Liver (tissue), 9 donors: ENCODE data around the gene CSTF3. TPM values are rescaled to one million over a fixed set of nuclear protein-coding genes. Genes with fewer than 3 reads are reported as not detected.
"Not testable (repeated sequence)": the region's sequence is repeated elsewhere in the genome, so short reads cannot be mapped to it uniquely, and the experiment has no call there.

ENCODE experiments used
- DNase-seq: peaks from one replicate; pipeline ENCODE4 v3.0.0-alpha.2; 2017; ENCODE audit warnings: low spot score
- H3K27ac ChIP-seq, 2 donors: one replicate each; pipeline ENCODE4 v1.7.0; 2013; ENCODE audit warnings: inconsistent platforms in 2 of 2, low read length in 2 of 2, control low read depth in 1 of 2, low read depth in 1 of 2, mild to moderate bottlenecking in 1 of 2
- H3K27me3 ChIP-seq, 4 donors: one replicate each; pipeline versions ENCODE4 v1.6.1 to v1.7.0; 2013; ENCODE audit warnings: low read length in 3 of 4, inconsistent platforms in 1 of 4, mild to moderate bottlenecking in 1 of 4, moderate library complexity in 1 of 4; ENCODE audit not compliant: control insufficient read depth in 4 of 4, insufficient read depth in 4 of 4
- H3K36me3 ChIP-seq, 4 donors: one replicate each; pipeline versions ENCODE4 v1.6.1 to v1.7.0; 2013; ENCODE audit warnings: low read length in 3 of 4, mild to moderate bottlenecking in 3 of 4, low read depth in 1 of 4, moderate library complexity in 1 of 4; ENCODE audit not compliant: control insufficient read depth in 4 of 4, insufficient read depth in 3 of 4
- H3K4me1 ChIP-seq, 4 donors: one replicate each; pipeline versions ENCODE4 v1.6.1 to v1.7.0; 2013; ENCODE audit warnings: low read length in 3 of 4, mild to moderate bottlenecking in 3 of 4, moderate library complexity in 1 of 4; ENCODE audit not compliant: control insufficient read depth in 4 of 4, insufficient read depth in 4 of 4
- H3K4me3 ChIP-seq, 3 donors: one replicate each; pipeline versions ENCODE4 v1.6.1 to v1.7.0; 2013; ENCODE audit warnings: low read length in 3 of 3, control low read depth in 1 of 3, low read depth in 1 of 3, mild to moderate bottlenecking in 1 of 3
- H3K9ac ChIP-seq, 2 donors: one replicate each; pipeline ENCODE4 v1.7.0; 2013; ENCODE audit warnings: low read length in 2 of 2, mild to moderate bottlenecking in 2 of 2, moderate library complexity in 2 of 2, control low read depth in 1 of 2, low read depth in 1 of 2
- H3K9me3 ChIP-seq, 4 donors: one replicate each; pipeline versions ENCODE4 v1.6.1 to v1.7.0; 2013; ENCODE audit warnings: low read length in 3 of 4; ENCODE audit not compliant: control insufficient read depth in 4 of 4
- FOXA1 ChIP-seq: IDR thresholded peaks from 2 replicates; pipeline ENCODE4 v1.6.1; 2016; ENCODE audit warnings: antibody characterized with exemption
- FOXA2 ChIP-seq: IDR thresholded peaks from 2 replicates; pipeline ENCODE4 v1.6.1; 2016; ENCODE audit warnings: antibody characterized with exemption
- HNF4A ChIP-seq, 2 donors: conservative IDR thresholded peaks; 2 replicates each; pipeline ENCODE4 v1.6.1; 2016; ENCODE audit warnings: antibody characterized with exemption in 2 of 2, mild to moderate bottlenecking in 2 of 2
- HNF4G ChIP-seq: IDR thresholded peaks from 2 replicates; pipeline ENCODE4 v1.6.1; 2016; ENCODE audit warnings: antibody characterized with exemption
- JUND ChIP-seq, 2 donors: IDR thresholded peaks; 2 replicates each; pipeline ENCODE4 v1.6.1; 2016; ENCODE audit warnings: antibody characterized with exemption in 2 of 2
- RAD21 ChIP-seq, 2 donors: IDR thresholded peaks; 2 replicates each; pipeline ENCODE4 v1.6.1; 2016; ENCODE audit warnings: antibody characterized with exemption in 2 of 2, mild to moderate bottlenecking in 2 of 2
- RXRA ChIP-seq, 2 donors: IDR thresholded peaks; 2 replicates each; pipeline ENCODE4 v1.6.1; 2017 to 2018; ENCODE audit warnings: antibody characterized with exemption in 2 of 2, mild to moderate bottlenecking in 1 of 2
- TAF1 ChIP-seq: conservative IDR thresholded peaks from 2 replicates; pipeline ENCODE4 v1.6.1; 2016; ENCODE audit warnings: antibody characterized with exemption, mild to moderate bottlenecking
- YY1 ChIP-seq: IDR thresholded peaks from 2 replicates; pipeline ENCODE4 v1.6.1; 2016; ENCODE audit warnings: antibody characterized with exemption, mild to moderate bottlenecking
- WGBS: extraction: QIAGEN DNeasy Blood & Tissue Kit; methylation state at CpG from one replicate; pipeline ENCODE4 v1.1.7; 2013; 5-methylcytosine and 5-hydroxymethylcytosine counted together
- polyA plus RNA-seq, 2 donors: library from polyadenylated mRNA; stranded (reverse) in 1 of 2; unstranded in 1 of 2; fragments of 200-250 nt in 1 of 2; fragments of >200 nt in 1 of 2; fragmentation: Nextera tagmentation in 1 of 2; extraction: Ambion mirVana in 1 of 2; gene quantifications; one replicate each; pipeline versions ENCODE4 v1.2.1 to v1.2.3, GENCODE V29; 2013 to 2015
- total RNA-seq, 2 donors: library from RNA; depleted of rRNA; stranded (reverse); fragments of >200 nt; gene quantifications; one replicate each; pipeline ENCODE4 v1.2.3, GENCODE V29; 2014
- TF ChIP-seq, protein P1 (sequence below): IDR thresholded peaks from 2 replicates; pipeline ENCODE4 v1.6.1; 2016; ENCODE audit warnings: antibody characterized with exemption
- TF ChIP-seq, protein P2 (sequence below): IDR thresholded peaks from 2 replicates; pipeline ENCODE4 v1.6.1; 2016; ENCODE audit warnings: antibody characterized with exemption, mild to moderate bottlenecking
- donor health status: healthy.
- donor health status: healthy.
- donor health status: healthy.
- donor health status: healthy.
- donor health status: healthy.

CSTF3 gene
- total and polyA plus RNA-seq, 4 donors, result 7.9 to 20.8 (median 12.3) TPM

DNA sequence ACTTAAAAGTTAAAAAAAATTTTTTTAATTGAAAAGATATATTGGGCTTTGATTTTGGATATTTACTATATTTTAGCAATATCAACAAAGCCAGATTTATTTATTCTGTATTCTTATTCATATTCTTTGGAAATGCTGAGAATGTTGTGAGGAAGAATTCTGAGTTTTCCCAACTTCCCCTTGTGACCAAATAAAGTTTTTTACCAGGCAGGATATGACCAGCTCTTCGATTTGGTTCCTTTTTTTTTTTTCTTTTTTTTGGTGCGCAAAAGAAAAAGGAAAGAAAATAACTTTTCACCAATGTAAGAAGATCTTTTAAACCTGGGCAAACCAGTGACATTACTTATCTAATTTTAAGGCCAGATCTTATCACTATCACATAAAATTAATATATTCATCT, 109.0 kb downstream of the CSTF3 start:
- H3K36me3 ChIP-seq, result peaks cover 0 to 3% (median under 1%) of the 10 kb centered on the region in 4 donors
- no peak for DNase-seq
- H3K4me3 ChIP-seq, result no peak overlapping the region
- no peaks in the 10 kb centered on the region for H3K27me3 ChIP-seq
- H3K4me1 ChIP-seq, result peaks cover 0 to 3% (median 0%) of the 10 kb centered on the region in 4 donors
- no peak overlapping the region for H3K27ac ChIP-seq
- no peaks in the 10 kb centered on the region for H3K9me3 ChIP-seq
- no peak overlapping the region for H3K9ac ChIP-seq
- WGBS, result 89% methylated on average over 2 of the region's 2 CpGs
- TF ChIP-seq TAF1 (no peak), RXRA (IDR thresholded peaks at IDR 0.05) (no peak), FOXA2 (no peak)
- TF ChIP-seq, protein P1, sequence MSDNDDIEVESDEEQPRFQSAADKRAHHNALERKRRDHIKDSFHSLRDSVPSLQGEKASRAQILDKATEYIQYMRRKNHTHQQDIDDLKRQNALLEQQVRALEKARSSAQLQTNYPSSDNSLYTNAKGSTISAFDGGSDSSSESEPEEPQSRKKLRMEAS, result no peak

DNA sequence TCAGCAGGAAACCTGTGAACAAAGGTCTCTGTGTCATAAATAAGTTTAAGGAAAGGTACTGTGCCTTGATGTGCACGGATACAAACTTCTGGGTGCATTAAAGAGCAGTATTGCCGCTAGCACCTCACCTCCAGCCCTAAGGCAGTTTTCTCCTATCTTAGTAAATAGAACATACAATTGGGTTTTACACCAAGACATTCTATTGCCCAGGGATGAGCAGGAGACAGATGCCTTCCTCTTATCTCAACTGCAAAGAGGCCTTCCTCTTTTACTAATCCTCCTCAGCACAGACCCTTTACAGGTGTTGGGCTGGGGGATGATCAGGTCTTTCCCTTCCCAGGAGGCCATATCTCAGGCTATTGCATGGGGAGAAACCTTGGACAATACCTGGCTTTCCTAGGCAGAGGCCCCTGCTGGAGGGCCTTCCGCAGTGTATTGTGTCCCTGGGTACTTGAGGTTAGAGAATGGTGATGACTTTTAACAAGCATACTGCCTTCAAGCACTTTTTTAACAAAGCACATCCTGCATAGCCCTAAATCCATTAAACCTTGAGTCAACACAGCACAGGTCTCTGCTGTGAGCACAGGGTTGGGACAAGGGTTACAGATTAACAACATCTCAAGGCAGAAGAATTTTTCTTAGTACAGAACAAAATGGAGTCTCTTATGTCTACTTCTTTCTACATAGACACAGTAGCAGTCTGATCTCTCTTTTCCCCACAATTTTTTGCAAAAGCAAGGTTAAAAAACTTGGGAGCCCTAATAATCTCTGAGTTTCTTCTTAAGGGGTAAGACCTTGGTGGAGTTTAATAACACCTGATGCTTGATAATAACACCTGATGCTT, 111.5 kb downstream of the CSTF3 start:
- not testable (repeated sequence) for H3K9ac ChIP-seq, H3K27ac ChIP-seq, H3K36me3 ChIP-seq, H3K9me3 ChIP-seq, DNase-seq, H3K27me3 ChIP-seq, H3K4me3 ChIP-seq
- 87% methylated on average over 3 of the region's 3 CpGs for WGBS
- TF ChIP-seq HNF4A (conservative IDR thresholded peaks at IDR 0.05), result peak in 1 of 2 donors; percentile 8
- H3K4me1 ChIP-seq, result peaks cover 0 to 13% (median 2%) of the 10 kb centered on the region in 4 donors

DNA sequence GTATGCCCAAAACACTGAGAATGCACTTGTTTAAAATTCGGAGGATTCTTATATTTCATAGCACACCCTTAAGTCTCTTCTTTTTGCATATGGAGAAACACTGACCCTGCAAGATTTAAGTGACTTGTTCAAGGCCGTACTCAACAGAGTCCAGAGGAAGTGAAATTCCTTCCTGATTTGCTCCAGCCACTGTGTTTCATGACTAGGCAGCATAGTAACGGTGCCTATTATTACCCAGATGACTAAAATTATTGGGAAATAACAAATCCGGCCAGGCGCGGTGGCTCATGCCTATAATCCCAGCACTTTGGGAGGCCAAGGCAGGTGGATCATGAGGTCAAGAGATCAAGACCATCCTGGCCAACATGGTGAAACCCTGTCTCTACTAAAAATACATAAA, 112.6 kb downstream of the CSTF3 start:
- WGBS, result 81% methylated on average over 6 of the region's 6 CpGs
- H3K9me3 ChIP-seq, H3K9ac ChIP-seq, H3K4me3 ChIP-seq, H3K36me3 ChIP-seq, H3K27ac ChIP-seq, H3K27me3 ChIP-seq, DNase-seq: not testable (repeated sequence)
- peaks cover 0 to 13% (median 2%) of the 10 kb centered on the region in 4 donors for H3K4me1 ChIP-seq

DNA sequence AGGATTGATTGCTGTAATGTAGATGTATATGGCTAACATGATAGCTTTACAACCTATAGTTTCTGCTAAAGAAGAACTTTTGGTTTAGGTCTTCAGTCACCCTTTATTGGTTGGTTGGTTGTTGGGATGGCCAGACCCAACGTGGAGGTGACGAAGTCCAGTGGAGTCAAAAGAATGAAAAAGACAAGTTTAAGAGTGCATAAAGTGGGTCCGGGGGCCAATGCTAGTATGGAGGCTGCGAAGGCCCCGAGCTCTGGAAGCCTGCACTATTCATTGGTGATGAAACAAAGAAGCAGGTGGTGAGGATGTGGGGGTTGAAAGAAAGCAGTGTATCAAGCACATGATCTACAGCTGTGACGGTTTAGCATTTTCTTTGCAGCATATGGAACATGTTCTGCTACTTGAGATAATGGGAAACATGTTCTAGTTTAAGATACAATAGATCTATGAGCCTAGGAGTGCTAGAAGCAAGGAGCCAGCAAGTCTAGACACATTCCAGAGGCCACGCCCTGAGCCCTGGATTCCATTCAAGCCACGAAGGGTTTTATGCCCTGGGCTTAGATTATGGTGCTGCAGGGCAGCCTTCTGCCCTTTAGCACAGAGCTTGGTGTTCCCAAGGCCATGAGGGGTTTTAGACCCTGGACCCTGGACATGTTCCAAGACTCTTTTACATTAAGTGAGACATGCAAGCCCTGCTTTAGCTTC, 115.6 kb downstream of the CSTF3 start:
- peaks cover 0 to 3% (median 0%) of the 10 kb centered on the region in 4 donors for H3K36me3 ChIP-seq
- 87% methylated on average over 8 of the region's 8 CpGs for WGBS

DNA sequence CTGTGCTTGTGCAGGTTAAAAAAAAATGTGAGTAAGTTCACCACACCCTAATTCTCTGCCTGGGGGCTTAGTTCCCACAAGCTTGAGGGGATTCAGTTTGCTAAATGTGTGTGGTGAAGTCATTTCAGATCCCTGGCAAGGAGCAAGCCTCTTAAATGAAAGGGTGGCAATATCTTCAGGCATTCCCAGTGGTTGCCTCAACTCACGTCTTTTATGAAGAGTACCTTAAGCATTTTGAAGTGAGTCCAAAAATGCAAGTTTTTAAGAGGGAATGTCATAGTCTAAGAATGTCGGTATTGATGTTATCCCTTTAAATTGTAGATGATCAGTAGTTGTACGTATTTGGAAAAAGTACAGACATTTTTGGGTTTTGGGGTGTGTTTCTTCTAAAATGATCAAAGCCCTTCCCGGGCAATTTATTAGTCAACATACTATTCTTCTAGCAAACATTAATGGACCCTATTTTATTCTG, 117.0 kb downstream of the CSTF3 start:
- H3K4me3 ChIP-seq, result no peak overlapping the region
- WGBS, result 80% methylated on average over 4 of the region's 4 CpGs
- no peaks in the 10 kb centered on the region for H3K27me3 ChIP-seq
- H3K9ac ChIP-seq, result no peak overlapping the region
- TF ChIP-seq RAD21 (IDR thresholded peaks at IDR 0.05) (no peak), FOXA1 (no peak), JUND (IDR thresholded peaks at IDR 0.05) (no peak), FOXA2 (no peak), YY1 (no peak), RXRA (IDR thresholded peaks at IDR 0.05) (no peak), TAF1 (no peak)
- TF ChIP-seq, protein P2, sequence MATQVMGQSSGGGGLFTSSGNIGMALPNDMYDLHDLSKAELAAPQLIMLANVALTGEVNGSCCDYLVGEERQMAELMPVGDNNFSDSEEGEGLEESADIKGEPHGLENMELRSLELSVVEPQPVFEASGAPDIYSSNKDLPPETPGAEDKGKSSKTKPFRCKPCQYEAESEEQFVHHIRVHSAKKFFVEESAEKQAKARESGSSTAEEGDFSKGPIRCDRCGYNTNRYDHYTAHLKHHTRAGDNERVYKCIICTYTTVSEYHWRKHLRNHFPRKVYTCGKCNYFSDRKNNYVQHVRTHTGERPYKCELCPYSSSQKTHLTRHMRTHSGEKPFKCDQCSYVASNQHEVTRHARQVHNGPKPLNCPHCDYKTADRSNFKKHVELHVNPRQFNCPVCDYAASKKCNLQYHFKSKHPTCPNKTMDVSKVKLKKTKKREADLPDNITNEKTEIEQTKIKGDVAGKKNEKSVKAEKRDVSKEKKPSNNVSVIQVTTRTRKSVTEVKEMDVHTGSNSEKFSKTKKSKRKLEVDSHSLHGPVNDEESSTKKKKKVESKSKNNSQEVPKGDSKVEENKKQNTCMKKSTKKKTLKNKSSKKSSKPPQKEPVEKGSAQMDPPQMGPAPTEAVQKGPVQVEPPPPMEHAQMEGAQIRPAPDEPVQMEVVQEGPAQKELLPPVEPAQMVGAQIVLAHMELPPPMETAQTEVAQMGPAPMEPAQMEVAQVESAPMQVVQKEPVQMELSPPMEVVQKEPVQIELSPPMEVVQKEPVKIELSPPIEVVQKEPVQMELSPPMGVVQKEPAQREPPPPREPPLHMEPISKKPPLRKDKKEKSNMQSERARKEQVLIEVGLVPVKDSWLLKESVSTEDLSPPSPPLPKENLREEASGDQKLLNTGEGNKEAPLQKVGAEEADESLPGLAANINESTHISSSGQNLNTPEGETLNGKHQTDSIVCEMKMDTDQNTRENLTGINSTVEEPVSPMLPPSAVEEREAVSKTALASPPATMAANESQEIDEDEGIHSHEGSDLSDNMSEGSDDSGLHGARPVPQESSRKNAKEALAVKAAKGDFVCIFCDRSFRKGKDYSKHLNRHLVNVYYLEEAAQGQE, result no peak
- peaks cover 0 to 3% (median 0%) of the 10 kb centered on the region in 4 donors for H3K36me3 ChIP-seq
- no peak for DNase-seq
- H3K27ac ChIP-seq, result no peak overlapping the region
- H3K4me1 ChIP-seq, result peaks cover 2 to 23% (median 9%) of the 10 kb centered on the region in 4 donors
- no peaks in the 10 kb centered on the region for H3K9me3 ChIP-seq

More for the DNA sequence above, 115.6 kb downstream of the CSTF3 start:
- Histone ChIP-seq H3K4me3 (no peak overlapping the region), H3K27me3 (no peaks in the 10 kb centered on the region), H3K4me1 (peaks cover 2 to 18% (median 3%) of the 10 kb centered on the region in 4 donors), H3K9ac (no peak overlapping the region), H3K9me3 (no peaks in the 10 kb centered on the region), H3K27ac (no peak overlapping the region)
- peak in 1 of 2 donors; percentile 35 for TF ChIP-seq HNF4A (conservative IDR thresholded peaks at IDR 0.05)
- TF ChIP-seq HNF4G, result no peak
- no peak for DNase-seq
